ENCODE data around the gene C6orf52.
"Not testable (repeated sequence)": the region's sequence is repeated elsewhere in the genome, so short reads cannot be mapped to it uniquely, and the experiment has no call there.

The C6orf52 gene

GRCh38 chr6:10695086-10695657 lies 756 bp upstream of the C6orf52 start:
- no peak for DNase-seq (ENCODE audit: low spot score)

GRCh38 chr6:10692965-10693538 lies 1.4 kb downstream of the C6orf52 start:
- no peak for DNase-seq (ENCODE audit: low spot score)

- DNase-seq (ENCODE audit: low spot score), result no peak
Observed at GRCh38 chr6:10690651-10691445, 3.6 kb downstream of the C6orf52 start.

- no peak for DNase-seq (ENCODE audit: low spot score)
Observed at GRCh38 chr6:10687582-10687981, 6.8 kb downstream of the C6orf52 start.

- DNase-seq (ENCODE audit: low spot score), result no peak
Observed at GRCh38 chr6:10686901-10687300, 7.5 kb downstream of the C6orf52 start.

- DNase-seq (ENCODE audit: low spot score), result no peak
Observed at GRCh38 chr6:10685092-10685915, 9.1 kb downstream of the C6orf52 start.

- no peak for DNase-seq (ENCODE audit: low spot score)
Observed at GRCh38 chr6:10684618-10685017, 9.8 kb downstream of the C6orf52 start.

GRCh38 chr6:10682355-10682988 lies 11.9 kb downstream of the C6orf52 start:
- DNase-seq (ENCODE audit: low spot score), result no peak

- DNase-seq (ENCODE audit: low spot score), result no peak
Observed at GRCh38 chr6:10681795-10682194, 12.6 kb downstream of the C6orf52 start.

GRCh38 chr6:10678456-10678855 lies 16.0 kb downstream of the C6orf52 start:
- no peak for DNase-seq (ENCODE audit: low spot score)

- no peak for DNase-seq (ENCODE audit: low spot score)
Observed at GRCh38 chr6:10676403-10676802, 18.0 kb downstream of the C6orf52 start.

- no peak for DNase-seq (ENCODE audit: low spot score)
Observed at GRCh38 chr6:10668126-10668917, 26.1 kb downstream of the C6orf52 start.

GRCh38 chr6:10665595-10665994 lies 28.8 kb downstream of the C6orf52 start:
- not testable (repeated sequence) for DNase-seq (ENCODE audit: low spot score)

GRCh38 chr6:10662742-10663141 lies 31.7 kb downstream of the C6orf52 start:
- no peak for DNase-seq (ENCODE audit: low spot score)

GRCh38 chr6:10662207-10662606 lies 32.2 kb downstream of the C6orf52 start:
- no peak for DNase-seq (ENCODE audit: low spot score)

- not testable (repeated sequence) for DNase-seq (ENCODE audit: low spot score)
Observed at GRCh38 chr6:10660431-10661191, 33.8 kb downstream of the C6orf52 start.

- DNase-seq (ENCODE audit: low spot score), result no peak
Observed at GRCh38 chr6:10659699-10660348, 34.6 kb downstream of the C6orf52 start.

GRCh38 chr6:10658910-10659698 lies 35.3 kb downstream of the C6orf52 start:
- DNase-seq (ENCODE audit: low spot score), result no peak

- peak; percentile 19 for DNase-seq (ENCODE audit: low spot score)
Observed at GRCh38 chr6:10655508-10656055, 38.8 kb downstream of the C6orf52 start.

Data from CD4-positive, alpha-beta T cell treated with Interleukin-15 for 4 hours (primary cell).